NB4 (cell line): Measurements from ENCODE around the gene KIF5C.

Experiments
- CTCF ChIP-seq: IDR thresholded peaks from one replicate; pipeline ENCODE4 v1.5.1; 2012; ENCODE audit warnings: low read depth, low read length
- MYC ChIP-seq: IDR thresholded peaks from 2 replicates; pipeline ENCODE4 v1.6.1; 2011; ENCODE audit warnings: low read depth, low read length
- POLR2A ChIP-seq: IDR thresholded peaks from 2 replicates; pipeline ENCODE4 v1.6.1; 2011; ENCODE audit warnings: mild to moderate bottlenecking; ENCODE audit not compliant: insufficient read length; ENCODE audit errors: extremely low read depth

DNA sequence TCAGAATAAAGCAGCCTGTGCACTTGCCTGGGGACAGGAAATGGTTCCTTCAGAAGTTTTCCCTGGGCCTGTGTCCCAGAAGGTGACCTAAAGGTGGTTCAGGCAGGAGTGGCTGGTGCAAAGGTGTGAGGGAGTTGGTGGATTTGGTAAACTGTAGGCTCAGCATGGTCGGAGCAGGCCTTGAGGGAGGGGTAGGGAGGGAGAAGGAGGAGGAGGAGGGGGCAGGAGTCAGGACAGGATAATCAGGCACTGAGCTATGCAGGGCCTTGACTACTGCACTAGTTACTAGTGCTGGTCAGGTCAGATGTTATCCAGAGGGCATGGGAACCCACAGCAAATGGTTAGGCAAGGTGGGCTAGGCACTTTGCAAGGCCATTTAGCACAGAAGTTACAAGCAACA is 184.8 kb downstream of the KIF5C start:
- TF ChIP-seq CTCF = no peak
- TF ChIP-seq MYC = no peak
- no peak for TF ChIP-seq POLR2A
